HEK293 (cell line): ENCODE data around the gene G3BP1.

ENCODE experiments used
- CTCF ChIA-PET: fragments of 350-600 bp; formaldehyde crosslinking; extraction: SDS; loops from one replicate; lab custom pipeline; 2021; ENCODE audit warnings: antibody characterized with exemption; lab: Yijun Ruan, JAX
- POLR2A ChIA-PET: fragments of 300-600 bp; formaldehyde crosslinking; extraction: SDS; loops from one replicate; lab custom pipeline; 2020; ENCODE audit warnings: antibody characterized with exemption, inconsistent platforms; lab: Yijun Ruan, JAX
- H3K27ac ChIP-seq: fragments of 200-500 bp; sonication (Bioruptor generic); 2 replicates; pipeline ENCODE4 v1.5.1; 2014; ENCODE audit warnings: low read depth, low read length, control low read depth, inconsistent platforms; ENCODE audit errors: extremely low read depth
- H3K36me3 ChIP-seq, 2 experiments: fragments of 200-500 bp in 1 of 2; sonication (Bioruptor generic) in 1 of 2; 1 replicate in 1 of 2; 2 replicates in 1 of 2; pipeline ENCODE4 v1.5.1; 2014 to 2017; ENCODE audit warnings: inconsistent platforms in 2 of 2, low read length in 2 of 2; ENCODE audit not compliant: control insufficient read depth in 2 of 2, insufficient read depth in 1 of 2
- H3K4me1 ChIP-seq: fragments of 200-500 bp; sonication (Bioruptor generic); 2 replicates; pipeline ENCODE4 v1.5.1; 2014; ENCODE audit warnings: mild to moderate bottlenecking, low read length, inconsistent platforms; ENCODE audit not compliant: control insufficient read depth, insufficient read depth
- H3K4me3 ChIP-seq: 2 replicates; pipeline ENCODE4 v1.5.1; 2011; ENCODE audit warnings: low read depth, mild to moderate bottlenecking, control low read depth, low read length, moderate library complexity
- H3K9me3 ChIP-seq: fragments of 200-500 bp; sonication (Bioruptor generic); 2 replicates; pipeline ENCODE4 v1.5.1; 2014; ENCODE audit warnings: low read depth, low read length, inconsistent platforms; ENCODE audit not compliant: control insufficient read depth, insufficient read depth
- ATF2 ChIP-seq: fragments of 450-650 bp; formaldehyde crosslinking; IDR thresholded peaks from 2 replicates; pipeline ENCODE4 v1.5.1; 2016; ENCODE audit warnings: missing biosample characterization, missing genetic modification characterization, low read depth
- GLI2 ChIP-seq: fragments of 450-650 bp; formaldehyde crosslinking; IDR thresholded peaks from 2 replicates; pipeline ENCODE4; 2017; ENCODE audit warnings: missing biosample characterization, missing genetic modification characterization, low read depth, borderline replicate concordance
- WT1 ChIP-seq: fragments of 450-650 bp; formaldehyde crosslinking; IDR thresholded peaks from 2 replicates; pipeline ENCODE4 v1.5.1; 2016; ENCODE audit warnings: missing biosample characterization, missing genetic modification characterization
- ZBTB8A ChIP-seq: fragments of 450-650 bp; formaldehyde crosslinking; IDR thresholded peaks from 2 replicates; pipeline ENCODE4 v1.5.1; 2016; ENCODE audit warnings: missing biosample characterization, missing genetic modification characterization
- ZNF311 ChIP-seq: fragments of 450-650 bp; formaldehyde crosslinking; IDR thresholded peaks from 2 replicates; pipeline ENCODE4 v1.5.1; 2017; ENCODE audit warnings: missing biosample characterization, missing genetic modification characterization, borderline replicate concordance
- ZNF416 ChIP-seq: fragments of 450-650 bp; formaldehyde crosslinking; IDR thresholded peaks from 2 replicates; pipeline ENCODE4 v1.5.1; 2016; ENCODE audit warnings: missing biosample characterization, missing genetic modification characterization
- ZNF585B ChIP-seq: fragments of 450-650 bp; formaldehyde crosslinking; IDR thresholded peaks from 2 replicates; pipeline ENCODE4 v1.5.1; 2016; ENCODE audit warnings: missing biosample characterization, missing genetic modification characterization
- ZNF596 ChIP-seq: fragments of 450-650 bp; IDR thresholded peaks from 2 replicates; pipeline ENCODE4 v1.5.0; 2018; ENCODE audit warnings: missing biosample characterization, mild to moderate bottlenecking, missing genetic modification characterization, moderate library complexity
- ZNF76 ChIP-seq: fragments of 450-650 bp; formaldehyde crosslinking; IDR thresholded peaks from 2 replicates; pipeline ENCODE4; 2016; ENCODE audit warnings: low read depth, missing biosample characterization, missing genetic modification characterization, borderline replicate concordance
- ZNF785 ChIP-seq: fragments of 450-650 bp; formaldehyde crosslinking; IDR thresholded peaks from 2 replicates; pipeline ENCODE4 v1.5.1; 2016; ENCODE audit warnings: missing biosample characterization, missing genetic modification characterization
- ZNF837 ChIP-seq: fragments of 450-650 bp; formaldehyde crosslinking; IDR thresholded peaks from 2 replicates; pipeline ENCODE4 v1.5.1; 2016; ENCODE audit warnings: missing biosample characterization, missing genetic modification characterization
- ZNF843 ChIP-seq: fragments of 450-650 bp; formaldehyde crosslinking; IDR thresholded peaks from 2 replicates; pipeline ENCODE4 v1.5.1; 2016; ENCODE audit warnings: missing biosample characterization, missing genetic modification characterization
- TF ChIP-seq, protein P1 (sequence below): fragments of 450-650 bp; formaldehyde crosslinking; IDR thresholded peaks from 2 replicates; pipeline ENCODE4 v1.5.1; 2016; ENCODE audit warnings: missing biosample characterization, missing genetic modification characterization
- TF ChIP-seq, protein P2 (sequence below): fragments of 450-650 bp; formaldehyde crosslinking; IDR thresholded peaks from 2 replicates; pipeline ENCODE4 v1.5.1; 2016; ENCODE audit warnings: missing biosample characterization, missing genetic modification characterization

Gene G3BP1

GRCh38 chr5:151810897-151811296, 39.1 kb downstream of the G3BP1 start:
- Histone ChIP-seq H3K36me3 (peaks cover 34 to 88% of the 10 kb centered on the region in 2 experiments), H3K4me1 (no peaks in the 10 kb centered on the region)
- no peak for TF ChIP-seq ZNF311 (tag by site-specific recombination)
- TF ChIP-seq ZNF416 (tag by site-specific recombination), result no peak
- no peak for TF ChIP-seq GLI2 (tag by site-specific recombination)
- no peak for TF ChIP-seq ZNF585B (tag by site-specific recombination)
- TF ChIP-seq ATF2 (tag by site-specific recombination), result peak; percentile 30; the same call in 1 of the 2 replicates
- TF ChIP-seq, protein P1, sequence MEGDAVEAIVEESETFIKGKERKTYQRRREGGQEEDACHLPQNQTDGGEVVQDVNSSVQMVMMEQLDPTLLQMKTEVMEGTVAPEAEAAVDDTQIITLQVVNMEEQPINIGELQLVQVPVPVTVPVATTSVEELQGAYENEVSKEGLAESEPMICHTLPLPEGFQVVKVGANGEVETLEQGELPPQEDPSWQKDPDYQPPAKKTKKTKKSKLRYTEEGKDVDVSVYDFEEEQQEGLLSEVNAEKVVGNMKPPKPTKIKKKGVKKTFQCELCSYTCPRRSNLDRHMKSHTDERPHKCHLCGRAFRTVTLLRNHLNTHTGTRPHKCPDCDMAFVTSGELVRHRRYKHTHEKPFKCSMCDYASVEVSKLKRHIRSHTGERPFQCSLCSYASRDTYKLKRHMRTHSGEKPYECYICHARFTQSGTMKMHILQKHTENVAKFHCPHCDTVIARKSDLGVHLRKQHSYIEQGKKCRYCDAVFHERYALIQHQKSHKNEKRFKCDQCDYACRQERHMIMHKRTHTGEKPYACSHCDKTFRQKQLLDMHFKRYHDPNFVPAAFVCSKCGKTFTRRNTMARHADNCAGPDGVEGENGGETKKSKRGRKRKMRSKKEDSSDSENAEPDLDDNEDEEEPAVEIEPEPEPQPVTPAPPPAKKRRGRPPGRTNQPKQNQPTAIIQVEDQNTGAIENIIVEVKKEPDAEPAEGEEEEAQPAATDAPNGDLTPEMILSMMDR (tag by site-specific recombination), result no peak
- TF ChIP-seq, all 188 proteins: peak for 1
- ChIA-PET POLR2A (interaction anchor here (0.6 kb wide), 1 partner anchor 29 kb away, joined by 3 read pairs; no protein-coding TSS in a partner anchor), CTCF (interaction anchor here (0.5 to 0.7 kb wide), 3 partner anchors 134 to 705 kb away, joined by 3 read pairs; no protein-coding TSS in a partner anchor)
- Histone ChIP-seq H3K9me3 (no peaks in the 10 kb centered on the region), H3K4me3 (no peak overlapping the region), H3K27ac (no peak overlapping the region)

DNA sequence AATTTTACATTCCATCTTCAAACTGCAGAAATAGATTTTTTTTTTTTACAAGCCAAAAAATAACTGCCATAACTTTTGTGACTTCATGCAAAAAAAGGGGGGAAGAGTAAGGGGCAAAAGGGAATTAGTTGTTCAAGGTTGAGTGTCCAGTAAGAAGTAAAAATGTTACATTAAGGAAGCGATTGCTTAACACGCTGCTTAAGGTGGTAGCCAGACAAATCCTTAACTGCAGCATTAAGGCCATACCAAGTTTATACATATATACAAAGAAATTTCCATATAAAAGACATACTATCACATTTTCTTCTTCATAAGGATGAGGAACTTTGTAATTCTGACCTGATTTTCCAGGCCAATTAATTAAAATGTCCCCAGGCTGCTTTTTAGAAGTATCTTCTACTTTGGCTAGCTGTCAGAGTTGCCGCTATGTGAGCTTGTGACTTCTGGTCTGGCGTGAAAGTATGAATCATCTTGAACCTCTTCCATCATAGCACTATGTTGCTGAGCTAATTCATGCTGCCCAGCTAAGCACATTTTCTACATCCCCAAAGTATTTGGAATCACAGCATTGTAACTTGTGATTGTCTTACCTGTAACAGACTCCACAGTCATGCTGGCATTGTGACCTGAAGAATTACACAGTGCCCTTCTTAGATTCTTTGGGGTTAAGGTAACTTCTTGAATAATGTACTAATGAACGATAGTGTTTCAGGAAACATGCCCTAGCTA, 40.0 kb downstream of the G3BP1 start:
- Histone ChIP-seq H3K36me3 (peaks cover 28 to 87% of the 10 kb centered on the region in 2 experiments), H3K27ac (no peak overlapping the region), H3K4me3 (no peak overlapping the region), H3K9me3 (no peaks in the 10 kb centered on the region), H3K4me1 (no peaks in the 10 kb centered on the region)
- TF ChIP-seq ZNF76 (no peak), ZNF837 (tag by site-specific recombination) (no peak), ZNF843 (tag by site-specific recombination) (no peak), ZNF785 (no peak), WT1 (tag by site-specific recombination) (no peak), ZBTB8A (no peak), ZNF596 (tag by site-specific recombination) (no peak)
- TF ChIP-seq, protein P2, sequence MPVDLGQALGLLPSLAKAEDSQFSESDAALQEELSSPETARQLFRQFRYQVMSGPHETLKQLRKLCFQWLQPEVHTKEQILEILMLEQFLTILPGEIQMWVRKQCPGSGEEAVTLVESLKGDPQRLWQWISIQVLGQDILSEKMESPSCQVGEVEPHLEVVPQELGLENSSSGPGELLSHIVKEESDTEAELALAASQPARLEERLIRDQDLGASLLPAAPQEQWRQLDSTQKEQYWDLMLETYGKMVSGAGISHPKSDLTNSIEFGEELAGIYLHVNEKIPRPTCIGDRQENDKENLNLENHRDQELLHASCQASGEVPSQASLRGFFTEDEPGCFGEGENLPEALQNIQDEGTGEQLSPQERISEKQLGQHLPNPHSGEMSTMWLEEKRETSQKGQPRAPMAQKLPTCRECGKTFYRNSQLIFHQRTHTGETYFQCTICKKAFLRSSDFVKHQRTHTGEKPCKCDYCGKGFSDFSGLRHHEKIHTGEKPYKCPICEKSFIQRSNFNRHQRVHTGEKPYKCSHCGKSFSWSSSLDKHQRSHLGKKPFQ (tag by site-specific recombination), result no peak
- TF ChIP-seq, protein P1 (tag by site-specific recombination), result no peak
- CTCF ChIA-PET, result interaction anchor here (0.5 to 1.4 kb wide), 5 partner anchors 14 to 331 kb away, joined by 3 to 4 read pairs (median 4); no protein-coding TSS in a partner anchor
- POLR2A ChIA-PET, result interaction anchor here (1.9 kb wide), 1 partner anchor 40 kb away, joined by 4 read pairs; the partner anchor contains the start of gene G3BP1
